HL-60 (cell line): ENCODE measurements around the gene CCDC197.

Experiments
- POLR2AphosphoS5 ChIP-seq: IDR thresholded peaks from 2 replicates; pipeline ENCODE4 v1.6.1; 2012; ENCODE audit warnings: low read depth
- TF ChIP-seq, protein P1 (sequence below): IDR thresholded peaks from 2 replicates; pipeline ENCODE4 v1.6.1; 2012; ENCODE audit warnings: low read depth; ENCODE audit not compliant: insufficient replicate concordance

DNA sequence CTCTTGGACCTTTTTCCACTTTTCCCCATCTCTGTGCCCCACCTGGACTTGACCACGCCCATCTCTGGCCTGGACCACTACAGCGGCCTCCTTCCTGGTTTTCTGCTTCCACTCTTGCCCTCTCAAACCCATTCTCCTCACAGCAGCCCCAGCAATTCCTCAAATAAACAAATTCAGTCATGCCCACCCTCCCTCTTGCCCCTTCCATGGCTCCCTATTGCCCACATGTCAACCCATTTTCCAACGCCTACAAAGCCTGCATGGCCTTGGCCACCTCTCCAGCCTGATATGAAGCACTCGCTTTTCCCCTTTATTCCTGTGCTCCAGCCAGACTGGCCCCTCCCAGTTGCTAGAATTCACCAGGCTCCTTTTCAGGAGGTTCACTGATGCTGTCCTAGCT lies 23.2 kb downstream of the CCDC197 start:
- no peak for TF ChIP-seq POLR2AphosphoS5
- TF ChIP-seq, protein P1, sequence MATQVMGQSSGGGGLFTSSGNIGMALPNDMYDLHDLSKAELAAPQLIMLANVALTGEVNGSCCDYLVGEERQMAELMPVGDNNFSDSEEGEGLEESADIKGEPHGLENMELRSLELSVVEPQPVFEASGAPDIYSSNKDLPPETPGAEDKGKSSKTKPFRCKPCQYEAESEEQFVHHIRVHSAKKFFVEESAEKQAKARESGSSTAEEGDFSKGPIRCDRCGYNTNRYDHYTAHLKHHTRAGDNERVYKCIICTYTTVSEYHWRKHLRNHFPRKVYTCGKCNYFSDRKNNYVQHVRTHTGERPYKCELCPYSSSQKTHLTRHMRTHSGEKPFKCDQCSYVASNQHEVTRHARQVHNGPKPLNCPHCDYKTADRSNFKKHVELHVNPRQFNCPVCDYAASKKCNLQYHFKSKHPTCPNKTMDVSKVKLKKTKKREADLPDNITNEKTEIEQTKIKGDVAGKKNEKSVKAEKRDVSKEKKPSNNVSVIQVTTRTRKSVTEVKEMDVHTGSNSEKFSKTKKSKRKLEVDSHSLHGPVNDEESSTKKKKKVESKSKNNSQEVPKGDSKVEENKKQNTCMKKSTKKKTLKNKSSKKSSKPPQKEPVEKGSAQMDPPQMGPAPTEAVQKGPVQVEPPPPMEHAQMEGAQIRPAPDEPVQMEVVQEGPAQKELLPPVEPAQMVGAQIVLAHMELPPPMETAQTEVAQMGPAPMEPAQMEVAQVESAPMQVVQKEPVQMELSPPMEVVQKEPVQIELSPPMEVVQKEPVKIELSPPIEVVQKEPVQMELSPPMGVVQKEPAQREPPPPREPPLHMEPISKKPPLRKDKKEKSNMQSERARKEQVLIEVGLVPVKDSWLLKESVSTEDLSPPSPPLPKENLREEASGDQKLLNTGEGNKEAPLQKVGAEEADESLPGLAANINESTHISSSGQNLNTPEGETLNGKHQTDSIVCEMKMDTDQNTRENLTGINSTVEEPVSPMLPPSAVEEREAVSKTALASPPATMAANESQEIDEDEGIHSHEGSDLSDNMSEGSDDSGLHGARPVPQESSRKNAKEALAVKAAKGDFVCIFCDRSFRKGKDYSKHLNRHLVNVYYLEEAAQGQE: no peak
